BJ (cell line): Measurements from ENCODE around the gene SPRR5. TPM values are rescaled to one million over a fixed set of nuclear protein-coding genes. Genes with fewer than 3 reads are reported as not detected.

Experiments
- CTCF ChIA-PET: fragments of 350-600 bp; formaldehyde crosslinking; extraction: SDS; loops from one replicate; lab custom pipeline; 2021; ENCODE audit warnings: antibody characterized with exemption, inconsistent platforms; lab: Yijun Ruan, JAX
- POLR2A ChIA-PET: fragments of 300-600 bp; sonication (Branson Sonifier 250); formaldehyde crosslinking; extraction: SDS; loops from one replicate; lab custom pipeline; 2021; ENCODE audit warnings: antibody characterized with exemption; lab: Charles Lee
- DNase-seq: peaks from one replicate; pipeline ENCODE4 v3.0.0-alpha.2; 2011; ENCODE audit warnings: low read depth
- H3K27me3 ChIP-seq: 2 replicates; pipeline ENCODE4 v1.6.0; 2011; ENCODE audit warnings: low read length; ENCODE audit not compliant: control insufficient read depth, insufficient read depth
- H3K36me3 ChIP-seq: 2 replicates; pipeline ENCODE4 v1.5.1; 2011; ENCODE audit warnings: low read length; ENCODE audit not compliant: control insufficient read depth, insufficient read depth
- H3K4me3 ChIP-seq: 2 replicates; pipeline ENCODE4 v1.5.1; 2011; ENCODE audit warnings: low read depth, mild to moderate bottlenecking, control low read depth, low read length
- polyA minus RNA-seq: library from RNA; depleted of rRNA, polyadenylated mRNA; stranded (reverse); fragments of >200 nt; gene quantifications from 2 replicates; pipeline ENCODE4 v1.2.3, GENCODE V29; 2011; rRNA and poly(A)+ RNA removed
- polyA plus RNA-seq: library from polyadenylated mRNA; depleted of rRNA; stranded (reverse); fragments of >200 nt; gene quantifications from 2 replicates; pipeline ENCODE4 v1.2.3, GENCODE V29; 2011; rRNA removed
- TF ChIP-seq, protein P1 (sequence below): IDR thresholded peaks from 2 replicates; pipeline ENCODE4 v1.5.1; 2011; ENCODE audit warnings: low read depth, mild to moderate bottlenecking, control low read depth, inconsistent platforms, low read length, moderate library complexity; ENCODE audit not compliant: insufficient read depth

The SPRR5 gene, protein sequence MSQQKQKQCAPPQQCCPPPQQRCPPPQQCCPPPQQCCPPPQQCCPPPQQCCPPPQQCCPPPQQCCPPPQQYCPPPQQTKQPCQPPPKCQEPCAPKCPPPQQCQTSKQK
- polyA plus RNA-seq (not detected in 2 replicates), polyA minus RNA-seq (not detected in 2 replicates)

GRCh38 chr1:152946651-152947256 lies at the start of gene SPRR5:
TSS of gene SPRR5 (plus strand) at chr1:152947206. CDS start at chr1:152948555, 1,349 bp downstream.
- POLR2A ChIA-PET = no interaction called here
- TF ChIP-seq, protein P1, sequence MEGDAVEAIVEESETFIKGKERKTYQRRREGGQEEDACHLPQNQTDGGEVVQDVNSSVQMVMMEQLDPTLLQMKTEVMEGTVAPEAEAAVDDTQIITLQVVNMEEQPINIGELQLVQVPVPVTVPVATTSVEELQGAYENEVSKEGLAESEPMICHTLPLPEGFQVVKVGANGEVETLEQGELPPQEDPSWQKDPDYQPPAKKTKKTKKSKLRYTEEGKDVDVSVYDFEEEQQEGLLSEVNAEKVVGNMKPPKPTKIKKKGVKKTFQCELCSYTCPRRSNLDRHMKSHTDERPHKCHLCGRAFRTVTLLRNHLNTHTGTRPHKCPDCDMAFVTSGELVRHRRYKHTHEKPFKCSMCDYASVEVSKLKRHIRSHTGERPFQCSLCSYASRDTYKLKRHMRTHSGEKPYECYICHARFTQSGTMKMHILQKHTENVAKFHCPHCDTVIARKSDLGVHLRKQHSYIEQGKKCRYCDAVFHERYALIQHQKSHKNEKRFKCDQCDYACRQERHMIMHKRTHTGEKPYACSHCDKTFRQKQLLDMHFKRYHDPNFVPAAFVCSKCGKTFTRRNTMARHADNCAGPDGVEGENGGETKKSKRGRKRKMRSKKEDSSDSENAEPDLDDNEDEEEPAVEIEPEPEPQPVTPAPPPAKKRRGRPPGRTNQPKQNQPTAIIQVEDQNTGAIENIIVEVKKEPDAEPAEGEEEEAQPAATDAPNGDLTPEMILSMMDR = no peak
- Histone ChIP-seq H3K27me3 (peaks cover 4% of the 10 kb centered on the region; the same call in 1 of the 2 replicates), H3K4me3 (no peak within 1 kb of the TSS), H3K36me3 (no peaks in the 10 kb centered on the region)
- CTCF ChIA-PET = interaction anchor here (1.1 to 2.2 kb wide), 2 partner anchors 21 to 76 kb away, joined by 5 to 7 read pairs; no protein-coding TSS in a partner anchor
- DNase-seq = no peak

GRCh38 chr1:152899027-152899426 lies 48.0 kb upstream of the SPRR5 start:
- ChIA-PET CTCF (interaction anchor here (0.9 to 3.1 kb wide), 3 partner anchors 27 to 28 kb away, joined by 3 to 8 read pairs (median 4); no protein-coding TSS in a partner anchor), POLR2A (no interaction called here)
- TF ChIP-seq, protein P1 = no peak
- Histone ChIP-seq H3K36me3 (no peaks in the 10 kb centered on the region), H3K4me3 (no peak overlapping the region), H3K27me3 (no peaks in the 10 kb centered on the region)
- DNase-seq = no peak

DNA sequence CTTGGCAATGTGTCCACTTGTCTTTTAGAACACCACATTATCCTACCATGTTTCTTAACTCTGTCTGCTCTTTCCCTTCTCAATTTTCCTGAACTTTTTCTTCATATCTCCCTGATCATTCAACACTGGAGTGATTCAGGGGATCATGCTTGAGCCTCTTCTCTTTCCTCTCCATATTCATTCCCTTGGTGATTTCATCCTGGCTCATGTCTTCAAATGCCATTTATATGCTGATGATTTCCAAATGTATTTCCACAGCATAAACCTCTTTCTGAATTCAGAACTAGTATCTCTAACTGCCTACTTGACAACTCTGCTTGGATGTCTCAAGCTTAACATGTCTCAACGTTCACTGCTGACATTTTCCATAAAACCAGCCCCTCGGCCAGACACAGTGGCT lies 47.1 kb upstream of the SPRR5 start:
- no peak for DNase-seq
- Histone ChIP-seq H3K27me3 (no peaks in the 10 kb centered on the region), H3K36me3 (no peaks in the 10 kb centered on the region), H3K4me3 (no peak overlapping the region)
- ChIA-PET POLR2A (no interaction called here), CTCF (interaction anchor here (3.1 kb wide), 1 partner anchor 26 kb away, joined by 8 read pairs; no protein-coding TSS in a partner anchor)
- TF ChIP-seq, protein P1 = no peak

DNA sequence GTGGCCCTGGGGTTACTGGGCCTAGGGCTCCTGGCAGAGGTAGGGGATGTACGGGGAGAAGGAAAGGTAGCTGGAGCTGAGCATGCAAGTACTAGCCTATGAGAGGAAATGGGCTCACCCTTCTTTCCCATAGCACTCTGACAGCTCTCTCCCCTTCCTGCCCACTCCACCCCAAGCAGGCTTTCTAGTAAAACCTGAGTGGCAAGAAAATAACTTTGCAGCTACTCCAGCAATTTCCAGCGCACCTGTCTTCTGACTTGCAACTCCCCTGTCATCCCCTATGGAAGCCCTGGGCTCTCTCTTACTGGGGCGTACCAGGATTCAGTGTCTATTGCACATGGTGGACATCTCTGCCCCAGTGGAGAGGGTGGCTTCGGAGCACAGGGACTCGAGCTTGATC lies 45.4 kb upstream of the SPRR5 start:
- no peaks in the 10 kb centered on the region for H3K27me3 ChIP-seq
- no peak for DNase-seq
- H3K4me3 ChIP-seq = no peak overlapping the region
- no peaks in the 10 kb centered on the region for H3K36me3 ChIP-seq
- TF ChIP-seq, protein P1 = no peak
- POLR2A ChIA-PET = no interaction called here
- CTCF ChIA-PET = interaction anchor here (0.7 to 3.1 kb wide), 3 partner anchors 12 to 32 kb away, joined by 3 to 8 read pairs (median 3); no protein-coding TSS in a partner anchor

DNA sequence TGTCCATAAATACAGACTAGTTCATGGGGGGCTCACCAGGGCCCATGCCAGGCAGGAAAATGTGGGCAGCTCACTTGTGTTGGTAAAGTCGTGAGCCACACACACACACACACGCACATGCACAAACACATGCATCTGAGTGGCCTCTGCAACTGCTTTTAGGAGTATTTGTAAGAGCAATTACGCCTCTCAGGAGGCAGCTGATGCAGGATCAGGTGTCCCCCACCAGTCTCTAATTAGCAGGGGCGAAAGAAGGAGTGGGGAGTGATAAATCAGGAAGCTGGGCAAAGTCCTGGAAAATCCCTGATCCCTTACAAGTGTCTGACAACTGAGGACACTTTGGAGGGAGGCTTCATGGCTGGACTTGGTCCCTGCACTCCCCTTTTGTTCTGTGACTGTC lies 44.4 kb upstream of the SPRR5 start:
- H3K4me3 ChIP-seq = no peak overlapping the region
- DNase-seq = no peak
- H3K36me3 ChIP-seq = no peaks in the 10 kb centered on the region
- TF ChIP-seq, protein P1 = no peak
- POLR2A ChIA-PET = no interaction called here
- H3K27me3 ChIP-seq = no peaks in the 10 kb centered on the region
- CTCF ChIA-PET = interaction anchor here (1.3 to 1.4 kb wide), 2 partner anchors 23 to 32 kb away, joined by 3 to 7 read pairs; no protein-coding TSS in a partner anchor
